ENCODE measurements around the gene TNFSF15. TPM values are rescaled to one million over a fixed set of nuclear protein-coding genes. Genes with fewer than 3 reads are reported as not detected.

Gene TNFSF15
- polyA plus RNA-seq, 1 experiment, result 0.13 TPM

GRCh38 chr9:114852050-114852594 is 46.3 kb upstream of the TNFSF15 start:
- POLR2A ChIA-PET, result no interaction called here

DNA sequence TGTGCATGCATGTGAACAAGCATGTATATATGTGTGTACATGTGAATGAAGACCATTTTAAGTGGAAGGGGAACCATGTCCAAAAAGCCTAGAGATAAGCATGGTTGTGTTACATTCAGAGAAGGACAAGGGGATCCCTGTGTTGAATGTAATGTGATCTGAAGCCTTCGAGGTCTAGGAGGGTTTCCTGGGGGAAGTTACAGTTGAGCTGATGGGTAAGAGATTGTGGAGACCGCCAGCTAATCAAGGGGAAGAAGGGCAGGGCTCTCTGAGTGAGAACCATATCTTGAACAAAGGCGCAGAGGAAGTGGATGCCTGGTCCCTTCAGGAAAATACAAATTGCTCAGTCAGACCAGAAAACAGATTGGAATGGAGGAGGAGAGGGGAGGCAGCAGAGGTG is 45.5 kb upstream of the TNFSF15 start:
- ChIA-PET CTCF (no interaction called here), POLR2A (interaction anchor here (0.5 kb wide), 1 partner anchor 264 kb away, joined by 3 read pairs; the partner anchor contains the start of gene ATP6V1G1)
- Histone ChIP-seq H3K4me3 (ENCODE audit: low read depth, low read length) (no peak overlapping the region), H3K36me3 (ENCODE audit: control insufficient read depth, insufficient read depth, low read length) (no peaks in the 10 kb centered on the region), H3K27me3 (ENCODE audit: control insufficient read depth, insufficient read depth, low read length) (no peaks in the 10 kb centered on the region)
- TF ChIP-seq, protein P1, sequence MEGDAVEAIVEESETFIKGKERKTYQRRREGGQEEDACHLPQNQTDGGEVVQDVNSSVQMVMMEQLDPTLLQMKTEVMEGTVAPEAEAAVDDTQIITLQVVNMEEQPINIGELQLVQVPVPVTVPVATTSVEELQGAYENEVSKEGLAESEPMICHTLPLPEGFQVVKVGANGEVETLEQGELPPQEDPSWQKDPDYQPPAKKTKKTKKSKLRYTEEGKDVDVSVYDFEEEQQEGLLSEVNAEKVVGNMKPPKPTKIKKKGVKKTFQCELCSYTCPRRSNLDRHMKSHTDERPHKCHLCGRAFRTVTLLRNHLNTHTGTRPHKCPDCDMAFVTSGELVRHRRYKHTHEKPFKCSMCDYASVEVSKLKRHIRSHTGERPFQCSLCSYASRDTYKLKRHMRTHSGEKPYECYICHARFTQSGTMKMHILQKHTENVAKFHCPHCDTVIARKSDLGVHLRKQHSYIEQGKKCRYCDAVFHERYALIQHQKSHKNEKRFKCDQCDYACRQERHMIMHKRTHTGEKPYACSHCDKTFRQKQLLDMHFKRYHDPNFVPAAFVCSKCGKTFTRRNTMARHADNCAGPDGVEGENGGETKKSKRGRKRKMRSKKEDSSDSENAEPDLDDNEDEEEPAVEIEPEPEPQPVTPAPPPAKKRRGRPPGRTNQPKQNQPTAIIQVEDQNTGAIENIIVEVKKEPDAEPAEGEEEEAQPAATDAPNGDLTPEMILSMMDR (IDR thresholded peaks at IDR 0.05; ENCODE audit: insufficient read depth, low read depth, low read length), result no peak
- DNase-seq (ENCODE audit: low read depth), result no peak

More at GRCh38 chr9:114852050-114852594, 46.3 kb upstream of the TNFSF15 start:
- Histone ChIP-seq H3K36me3 (ENCODE audit: control insufficient read depth, insufficient read depth, low read length) (no peaks in the 10 kb centered on the region), H3K4me3 (ENCODE audit: low read depth, low read length) (no peak overlapping the region), H3K27me3 (ENCODE audit: control insufficient read depth, insufficient read depth, low read length) (no peaks in the 10 kb centered on the region)
- TF ChIP-seq, protein P1 (IDR thresholded peaks at IDR 0.05; ENCODE audit: insufficient read depth, low read depth, low read length), result no peak
- no peak for DNase-seq (ENCODE audit: low read depth)
- CTCF ChIA-PET, result interaction anchor here (0.6 to 1.6 kb wide), 2 partner anchors 55 to 57 kb away, joined by 3 to 6 read pairs; no protein-coding TSS in a partner anchor

GRCh38 chr9:114850871-114851270 is 45.0 kb upstream of the TNFSF15 start:
- DNase-seq (ENCODE audit: low read depth), result no peak
- Histone ChIP-seq H3K4me3 (ENCODE audit: low read depth, low read length) (no peak overlapping the region), H3K36me3 (ENCODE audit: control insufficient read depth, insufficient read depth, low read length) (no peaks in the 10 kb centered on the region), H3K27me3 (ENCODE audit: control insufficient read depth, insufficient read depth, low read length) (no peaks in the 10 kb centered on the region)
- POLR2A ChIA-PET, result interaction anchor here (0.5 kb wide), 1 partner anchor 264 kb away, joined by 3 read pairs; the partner anchor contains the start of gene ATP6V1G1
- TF ChIP-seq, protein P1 (IDR thresholded peaks at IDR 0.05; ENCODE audit: insufficient read depth, low read depth, low read length), result no peak
- CTCF ChIA-PET, result no interaction called here

- Histone ChIP-seq H3K4me3 (ENCODE audit: low read depth, low read length) (no peak overlapping the region), H3K27me3 (ENCODE audit: control insufficient read depth, insufficient read depth, low read length) (no peaks in the 10 kb centered on the region), H3K36me3 (ENCODE audit: control insufficient read depth, insufficient read depth, low read length) (no peaks in the 10 kb centered on the region)
- DNase-seq (ENCODE audit: low read depth), result no peak
- ChIA-PET CTCF (no interaction called here), POLR2A (no interaction called here)
- TF ChIP-seq, protein P1 (IDR thresholded peaks at IDR 0.05; ENCODE audit: insufficient read depth, low read depth, low read length), result no peak
Measured at GRCh38 chr9:114849450-114849849, 43.6 kb upstream of the TNFSF15 start.

GRCh38 chr9:114847492-114848417 is 41.9 kb upstream of the TNFSF15 start:
- Histone ChIP-seq H3K36me3 (ENCODE audit: control insufficient read depth, insufficient read depth, low read length) (no peaks in the 10 kb centered on the region), H3K27me3 (ENCODE audit: control insufficient read depth, insufficient read depth, low read length) (no peaks in the 10 kb centered on the region), H3K4me3 (ENCODE audit: low read depth, low read length) (no peak overlapping the region)
- TF ChIP-seq, protein P1 (IDR thresholded peaks at IDR 0.05; ENCODE audit: insufficient read depth, low read depth, low read length), result no peak
- POLR2A ChIA-PET, result no interaction called here
- CTCF ChIA-PET, result interaction anchor here (1.3 kb wide), 1 partner anchor 59 kb away, joined by 4 read pairs; no protein-coding TSS in a partner anchor
- no peak for DNase-seq (ENCODE audit: low read depth)
